Activated CD4-positive, alpha-beta memory T cell treated with anti-CD3 and anti-CD28 coated beads, Interleukin-2, amount 10 ng/mL, durations not matched to agents 7 days and 5 days (primary cell): ENCODE data around the gene ARHGEF26. TPM values are rescaled to one million over a fixed set of nuclear protein-coding genes. Genes with fewer than 3 reads are reported as not detected.

ENCODE experiments used
- CTCF ChIA-PET: fragments of 350-600 bp; sonication (Branson Sonifier 250); formaldehyde crosslinking; loops from one replicate; lab custom pipeline; 2021; ENCODE audit warnings: antibody characterized with exemption, inconsistent platforms; lab: Charles Lee
- POLR2A ChIA-PET: fragments of 350-600 bp; sonication (Branson Sonifier 250); formaldehyde crosslinking; loops from one replicate; lab custom pipeline; 2021; ENCODE audit warnings: antibody characterized with exemption; lab: Charles Lee
- DNase-seq: peaks from one replicate; pipeline ENCODE4 v3.0.0-alpha.2; 2020
- H3K27ac Mint-ChIP-seq: one replicate; pipeline ENCODE4 v1.8.0; 2021; ENCODE audit warnings: mild to moderate bottlenecking, mixed read lengths
- H3K27me3 Mint-ChIP-seq: one replicate; pipeline ENCODE4 v1.8.0; 2021; ENCODE audit warnings: mixed read lengths
- H3K36me3 Mint-ChIP-seq: one replicate; pipeline ENCODE4 v1.8.0; 2021; ENCODE audit warnings: low read depth, mixed read lengths
- H3K4me1 Mint-ChIP-seq: one replicate; pipeline ENCODE4 v1.8.0; 2021; ENCODE audit warnings: mixed read lengths
- H3K4me3 Mint-ChIP-seq: one replicate; pipeline ENCODE4 v1.8.0; 2021; ENCODE audit warnings: mild to moderate bottlenecking, mixed read lengths
- H3K9me3 Mint-ChIP-seq: one replicate; pipeline ENCODE4 v1.8.0; 2021; ENCODE audit warnings: mixed read lengths
- total RNA-seq, 2 experiments: library from RNA; stranded (reverse); gene quantifications; one replicate each; pipeline ENCODE4 v1.2.3, GENCODE V29; 2021

ARHGEF26 gene
- total RNA-seq, 2 experiments from 2014 or later, result 0.13 TPM

DNA sequence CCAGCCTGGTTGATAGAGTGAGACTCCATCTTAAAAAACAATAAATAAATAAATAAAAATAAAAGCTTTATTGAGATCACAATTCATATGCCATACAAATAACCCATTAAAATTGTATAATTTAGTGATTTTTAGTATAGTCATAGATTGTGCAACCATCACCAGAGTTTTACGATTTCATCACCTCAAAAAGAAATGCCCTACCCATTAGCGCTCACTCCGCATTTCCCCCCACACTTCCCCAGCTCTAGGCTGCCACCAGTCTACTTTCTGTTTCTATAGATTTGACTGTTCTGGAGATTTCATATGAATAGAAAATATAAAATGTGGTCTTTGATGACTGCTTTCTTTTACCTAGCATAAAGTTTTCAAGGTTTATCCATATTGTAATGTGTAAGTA, 57.0 kb downstream of the ARHGEF26 start:
- no peak overlapping the region for H3K4me3 Mint-ChIP-seq
- H3K4me1 Mint-ChIP-seq, result no peaks in the 10 kb centered on the region
- no peaks in the 10 kb centered on the region for H3K36me3 Mint-ChIP-seq
- no peak for DNase-seq
- no peaks in the 10 kb centered on the region for H3K9me3 Mint-ChIP-seq
- CTCF ChIA-PET, result no interaction called here
- H3K27me3 Mint-ChIP-seq, result peaks cover 7% of the 10 kb centered on the region
- no peak overlapping the region for H3K27ac Mint-ChIP-seq
- POLR2A ChIA-PET, result no interaction called here

GRCh38 chr3:154180836-154181691, 59.9 kb downstream of the ARHGEF26 start:
- peaks cover 4% of the 10 kb centered on the region for H3K27me3 Mint-ChIP-seq
- no peak overlapping the region for H3K27ac Mint-ChIP-seq
- H3K4me3 Mint-ChIP-seq, result no peak overlapping the region
- H3K9me3 Mint-ChIP-seq, result no peaks in the 10 kb centered on the region
- POLR2A ChIA-PET, result no interaction called here
- CTCF ChIA-PET, result no interaction called here
- H3K4me1 Mint-ChIP-seq, result no peaks in the 10 kb centered on the region
- H3K36me3 Mint-ChIP-seq, result no peaks in the 10 kb centered on the region
- DNase-seq, result no peak

GRCh38 chr3:154182322-154182922, 61.2 kb downstream of the ARHGEF26 start:
- Mint-ChIP-seq H3K36me3 (no peaks in the 10 kb centered on the region), H3K27ac (no peak overlapping the region), H3K4me1 (no peaks in the 10 kb centered on the region), H3K27me3 (peaks cover 4% of the 10 kb centered on the region), H3K9me3 (no peaks in the 10 kb centered on the region), H3K4me3 (no peak overlapping the region)
- no peak for DNase-seq
- POLR2A ChIA-PET, result no interaction called here
- CTCF ChIA-PET, result no interaction called here

DNA sequence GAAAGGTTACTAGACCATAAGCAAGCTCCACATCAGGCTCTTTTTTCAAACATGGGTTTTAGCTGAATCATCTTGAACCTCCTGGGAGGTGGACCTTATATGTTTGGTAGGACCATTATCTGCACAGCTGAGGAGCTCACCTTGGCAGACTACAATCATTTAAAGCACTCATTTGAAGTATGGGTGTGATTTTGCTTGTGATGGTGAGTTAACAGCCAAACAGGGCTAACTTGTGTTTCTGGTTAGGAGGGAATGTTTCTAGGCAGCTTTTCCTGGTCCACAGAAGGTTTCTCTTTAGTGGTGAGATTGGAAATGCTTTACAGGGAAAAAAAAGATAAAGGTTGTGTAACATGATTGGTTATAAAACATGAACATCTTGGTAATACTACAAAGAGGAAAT, 61.8 kb downstream of the ARHGEF26 start:
- H3K4me3 Mint-ChIP-seq, result no peak overlapping the region
- ChIA-PET CTCF (no interaction called here), POLR2A (no interaction called here)
- H3K27ac Mint-ChIP-seq, result no peak overlapping the region
- H3K36me3 Mint-ChIP-seq, result no peaks in the 10 kb centered on the region
- no peaks in the 10 kb centered on the region for H3K4me1 Mint-ChIP-seq
- no peaks in the 10 kb centered on the region for H3K9me3 Mint-ChIP-seq
- no peak for DNase-seq
- peaks cover 4% of the 10 kb centered on the region for H3K27me3 Mint-ChIP-seq

DNA sequence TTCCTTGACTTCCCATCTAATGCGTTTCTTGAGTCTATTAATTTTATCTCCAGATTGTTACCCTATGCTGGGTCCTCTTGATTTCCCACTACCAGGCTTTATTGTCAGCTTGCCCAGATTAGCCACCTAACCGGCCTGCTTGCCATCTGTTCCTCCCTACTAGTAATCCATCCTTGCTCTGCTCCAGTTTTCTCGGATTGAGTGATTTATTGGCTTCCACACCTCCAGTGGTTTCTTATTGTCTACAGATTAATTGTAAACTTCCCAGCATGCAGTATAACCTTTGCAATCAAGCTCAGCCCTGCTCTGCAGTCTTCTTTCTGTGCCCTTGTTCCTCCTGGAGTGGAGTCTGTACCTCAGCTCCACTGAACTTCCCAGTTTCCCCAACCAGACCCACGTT, 63.4 kb downstream of the ARHGEF26 start:
- H3K4me1 Mint-ChIP-seq, result peaks cover 3% of the 10 kb centered on the region
- CTCF ChIA-PET, result no interaction called here
- H3K9me3 Mint-ChIP-seq, result no peaks in the 10 kb centered on the region
- no peak for DNase-seq
- POLR2A ChIA-PET, result no interaction called here
- H3K4me3 Mint-ChIP-seq, result no peak overlapping the region
- peaks cover 4% of the 10 kb centered on the region for H3K27me3 Mint-ChIP-seq
- no peak overlapping the region for H3K27ac Mint-ChIP-seq
- no peaks in the 10 kb centered on the region for H3K36me3 Mint-ChIP-seq

GRCh38 chr3:154188437-154188836, 67.2 kb downstream of the ARHGEF26 start:
- DNase-seq, result no peak
- no peak overlapping the region for H3K4me3 Mint-ChIP-seq
- ChIA-PET CTCF (interaction anchor here (0.7 kb wide), 1 partner anchor 128 kb away, joined by 3 read pairs; no protein-coding TSS in a partner anchor), POLR2A (no interaction called here)
- H3K9me3 Mint-ChIP-seq, result no peaks in the 10 kb centered on the region
- H3K27me3 Mint-ChIP-seq, result peaks cover 4% of the 10 kb centered on the region
- H3K36me3 Mint-ChIP-seq, result no peaks in the 10 kb centered on the region
- H3K4me1 Mint-ChIP-seq, result peaks cover 3% of the 10 kb centered on the region
- H3K27ac Mint-ChIP-seq, result no peak overlapping the region

DNA sequence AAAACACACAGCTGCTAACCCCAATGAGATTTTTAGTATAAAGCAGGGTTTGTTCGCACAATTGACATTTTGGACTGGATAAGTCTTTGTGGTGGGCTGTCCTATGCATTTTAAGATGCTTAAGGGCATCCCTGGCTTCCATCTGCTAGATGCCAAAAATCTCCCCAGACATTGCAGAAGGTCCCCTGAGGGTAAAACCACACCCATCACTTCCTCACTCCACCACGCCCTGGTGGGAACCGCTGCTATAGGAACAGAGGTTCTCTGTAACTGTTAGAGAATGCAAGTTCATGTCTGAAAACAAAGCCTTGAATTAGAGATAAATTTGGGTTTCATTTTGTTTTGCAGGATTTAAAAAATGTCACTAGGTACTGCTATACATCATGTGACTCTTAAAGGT, 67.7 kb downstream of the ARHGEF26 start:
- no peak for DNase-seq
- ChIA-PET POLR2A (no interaction called here), CTCF (interaction anchor here (0.7 kb wide), 1 partner anchor 127 kb away, joined by 3 read pairs; no protein-coding TSS in a partner anchor)
- H3K4me3 Mint-ChIP-seq, result no peak overlapping the region
- no peak overlapping the region for H3K27ac Mint-ChIP-seq
- peaks cover 4% of the 10 kb centered on the region for H3K27me3 Mint-ChIP-seq
- H3K36me3 Mint-ChIP-seq, result no peaks in the 10 kb centered on the region
- peaks cover 3% of the 10 kb centered on the region for H3K4me1 Mint-ChIP-seq
- H3K9me3 Mint-ChIP-seq, result no peaks in the 10 kb centered on the region

DNA sequence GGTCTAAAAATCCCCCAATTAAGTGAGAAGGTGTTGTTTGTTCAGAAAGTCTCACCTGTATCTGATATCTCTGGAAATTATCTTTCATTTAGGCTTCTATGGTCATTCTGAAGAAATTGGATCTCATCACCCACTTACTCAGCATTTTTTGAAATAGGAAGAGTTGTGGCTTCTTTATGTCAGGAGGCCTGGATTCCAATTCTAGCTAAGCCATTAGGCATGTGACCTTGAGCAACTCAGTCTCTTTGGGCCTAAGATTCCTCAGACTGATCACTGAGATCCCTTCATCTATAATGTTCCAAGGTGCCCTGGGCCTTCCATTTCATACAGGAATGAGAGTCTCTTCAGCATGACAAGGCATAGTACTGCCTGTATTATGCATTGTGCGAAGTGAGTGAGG, 70.3 kb downstream of the ARHGEF26 start:
- CTCF ChIA-PET, result no interaction called here
- Mint-ChIP-seq H3K9me3 (no peaks in the 10 kb centered on the region), H3K4me1 (peaks cover 3% of the 10 kb centered on the region), H3K36me3 (no peaks in the 10 kb centered on the region), H3K4me3 (no peak overlapping the region), H3K27ac (no peak overlapping the region), H3K27me3 (peaks cover 4% of the 10 kb centered on the region)
- DNase-seq, result no peak
- POLR2A ChIA-PET, result no interaction called here

DNA sequence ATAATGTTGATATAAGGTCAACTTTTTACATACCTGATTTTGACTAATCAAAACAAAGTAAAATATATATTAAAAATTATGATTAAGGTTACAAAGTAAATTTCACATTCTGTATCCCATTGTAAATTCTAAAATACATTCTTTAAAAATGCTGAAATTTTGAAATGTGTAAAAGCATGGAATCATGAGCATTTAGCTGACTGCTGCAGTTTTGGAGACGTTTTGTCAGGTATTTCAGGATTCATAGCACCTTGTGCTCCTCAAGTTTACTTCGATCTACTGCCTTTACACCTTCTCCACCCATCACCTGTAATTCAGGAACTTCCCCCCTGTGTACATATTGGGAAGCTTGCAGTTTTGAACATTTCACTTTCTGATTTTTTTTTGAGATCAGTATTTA, 71.0 kb downstream of the ARHGEF26 start:
- no peak overlapping the region for H3K27ac Mint-ChIP-seq
- no peaks in the 10 kb centered on the region for H3K36me3 Mint-ChIP-seq
- H3K27me3 Mint-ChIP-seq, result peaks cover 4% of the 10 kb centered on the region
- POLR2A ChIA-PET, result no interaction called here
- CTCF ChIA-PET, result no interaction called here
- DNase-seq, result no peak
- H3K4me3 Mint-ChIP-seq, result no peak overlapping the region
- no peaks in the 10 kb centered on the region for H3K9me3 Mint-ChIP-seq
- peaks cover 3% of the 10 kb centered on the region for H3K4me1 Mint-ChIP-seq

DNA sequence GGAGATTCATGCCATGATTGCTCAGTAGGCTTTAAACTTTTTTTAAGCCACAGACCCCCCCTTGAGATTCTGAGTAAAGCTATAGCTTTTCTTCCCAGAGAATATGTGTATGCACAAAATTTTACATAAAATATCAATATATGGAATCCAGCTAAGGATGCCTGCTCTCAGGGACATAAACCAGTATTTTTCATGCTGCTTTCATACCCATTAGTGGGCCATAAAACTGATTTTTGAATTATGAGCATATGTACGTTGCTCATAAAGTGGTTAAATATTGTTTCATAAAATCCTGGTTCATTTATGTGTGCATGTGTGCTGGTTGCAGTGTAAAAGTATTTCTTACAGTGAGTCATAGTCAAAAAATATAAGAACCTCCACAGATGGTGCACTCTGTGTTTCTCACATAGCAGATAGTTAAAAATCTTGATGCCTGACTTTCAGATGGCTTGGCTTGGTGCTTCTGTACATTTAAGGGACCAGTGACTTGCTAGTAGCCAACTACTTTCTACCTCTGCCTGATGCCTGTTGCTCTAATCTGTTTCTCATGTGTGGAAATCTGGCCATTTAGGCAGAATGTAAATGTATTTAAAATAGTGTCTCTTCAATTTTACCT, 71.9 kb downstream of the ARHGEF26 start:
- H3K4me1 Mint-ChIP-seq, result peaks cover 3% of the 10 kb centered on the region
- no peaks in the 10 kb centered on the region for H3K9me3 Mint-ChIP-seq
- CTCF ChIA-PET, result no interaction called here
- POLR2A ChIA-PET, result no interaction called here
- DNase-seq, result no peak
- peaks cover 4% of the 10 kb centered on the region for H3K27me3 Mint-ChIP-seq
- H3K27ac Mint-ChIP-seq, result no peak overlapping the region
- H3K36me3 Mint-ChIP-seq, result no peaks in the 10 kb centered on the region
- no peak overlapping the region for H3K4me3 Mint-ChIP-seq

- Mint-ChIP-seq H3K4me1 (no peaks in the 10 kb centered on the region), H3K9me3 (no peaks in the 10 kb centered on the region), H3K27ac (no peak overlapping the region), H3K27me3 (peaks cover 4% of the 10 kb centered on the region), H3K4me3 (no peak overlapping the region), H3K36me3 (no peaks in the 10 kb centered on the region)
- ChIA-PET CTCF (no interaction called here), POLR2A (no interaction called here)
- DNase-seq, result no peak
Measured at GRCh38 chr3:154194877-154195276, 73.7 kb downstream of the ARHGEF26 start.

DNA sequence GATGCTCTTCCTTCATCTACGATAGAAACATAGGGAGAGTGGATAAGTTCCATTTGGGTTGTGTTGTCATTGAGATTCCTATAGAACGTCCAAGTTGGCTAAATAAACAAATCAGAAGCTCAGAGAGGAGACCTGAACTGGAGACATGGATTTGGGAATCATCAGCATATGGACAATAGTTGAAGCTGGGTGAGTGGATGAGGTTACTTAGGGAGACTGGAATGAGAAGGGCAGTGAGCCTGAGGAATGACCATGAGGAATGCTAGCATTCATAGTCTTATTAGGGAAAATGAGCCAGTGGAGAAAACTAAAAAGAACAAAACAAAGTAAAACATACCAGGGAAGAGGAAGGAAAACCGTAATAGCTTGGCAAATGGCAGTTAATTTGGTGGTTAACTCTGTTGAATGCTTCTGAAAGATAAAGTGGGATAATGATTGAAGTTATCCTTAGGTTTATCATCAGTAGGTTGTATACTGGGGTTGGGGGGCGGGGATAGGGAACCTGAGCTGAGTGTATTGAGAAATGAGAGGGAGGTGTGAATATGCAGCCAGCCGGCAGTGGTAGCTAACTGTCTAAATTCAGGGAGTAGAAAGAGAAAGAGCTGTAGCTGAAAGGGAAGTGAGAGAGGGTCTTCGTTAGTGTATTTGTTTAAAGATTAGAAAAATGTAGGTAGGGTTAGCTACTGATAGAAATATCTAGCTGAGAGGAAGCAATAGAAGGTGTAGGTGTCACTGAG, 74.6 kb downstream of the ARHGEF26 start:
- Mint-ChIP-seq H3K27ac (no peak overlapping the region), H3K36me3 (no peaks in the 10 kb centered on the region), H3K4me1 (no peaks in the 10 kb centered on the region), H3K9me3 (no peaks in the 10 kb centered on the region), H3K27me3 (peaks cover 4% of the 10 kb centered on the region), H3K4me3 (no peak overlapping the region)
- ChIA-PET CTCF (no interaction called here), POLR2A (interaction anchor here (0.6 kb wide), 1 partner anchor 29 kb away, joined by 3 read pairs; no protein-coding TSS in a partner anchor)
- no peak for DNase-seq

- POLR2A ChIA-PET, result no interaction called here
Measured at GRCh38 chr3:154197751-154198150, 76.6 kb downstream of the ARHGEF26 start.

More at GRCh38 chr3:154197751-154198150, 76.6 kb downstream of the ARHGEF26 start:
- no peak for DNase-seq
- no peaks in the 10 kb centered on the region for H3K36me3 Mint-ChIP-seq
- no peak overlapping the region for H3K4me3 Mint-ChIP-seq
- peaks cover 2% of the 10 kb centered on the region for H3K27me3 Mint-ChIP-seq
- no peak overlapping the region for H3K27ac Mint-ChIP-seq
- no peaks in the 10 kb centered on the region for H3K9me3 Mint-ChIP-seq
- H3K4me1 Mint-ChIP-seq, result no peaks in the 10 kb centered on the region
- CTCF ChIA-PET, result no interaction called here
